Natural killer cell (primary cell): Measurements from ENCODE around the gene WARS2. TPM values are rescaled to one million over a fixed set of nuclear protein-coding genes. Genes with fewer than 3 reads are reported as not detected.
A peak's percentile ranks its signal among the peaks of the same experiment; 100 is the strongest.

Experiments used
- ATAC-seq, 3 donors: fragments of 150-1000 bp in 2 of 3; fragments of 200-7000 bp in 1 of 3; cut with Tn5 transposase; 1 replicate in 1 of 3; 2 replicates in 2 of 3; pipeline ENCODE4 v1.10.0; 2021; ENCODE audit warnings: mild to moderate bottlenecking in 2 of 3, moderate library complexity in 2 of 3
- DNase-seq, 2 donors: peaks; one replicate each; pipeline versions ENCODE4 v3.0.0 to v3.0.0-alpha.2; 2013 to 2021; ENCODE audit warnings: mixed read lengths in 1 of 2
- H3K27ac ChIP-seq: one replicate; pipeline ENCODE4 v1.5.1; 2013; ENCODE audit warnings: mild to moderate bottlenecking, low read length
- H3K27me3 ChIP-seq: one replicate; pipeline ENCODE4 v1.6.1; 2013; ENCODE audit warnings: low read length; ENCODE audit not compliant: control insufficient read depth, insufficient read depth
- H3K36me3 ChIP-seq: one replicate; pipeline ENCODE4 v1.6.1; 2013; ENCODE audit warnings: low read length; ENCODE audit not compliant: control insufficient read depth, insufficient read depth
- H3K4me1 ChIP-seq: one replicate; pipeline ENCODE4 v1.6.1; 2013; ENCODE audit warnings: low read length; ENCODE audit not compliant: control insufficient read depth, insufficient read depth
- H3K4me3 ChIP-seq: one replicate; pipeline ENCODE4 v1.5.1; 2013; ENCODE audit warnings: low read length
- H3K9me3 ChIP-seq: one replicate; pipeline ENCODE4 v1.6.1; 2013; ENCODE audit warnings: low read length; ENCODE audit not compliant: control insufficient read depth, insufficient read depth
- H3K27ac Mint-ChIP-seq, 2 donors: one replicate each; pipeline ENCODE4 v1.8.0; 2022; ENCODE audit warnings: mild to moderate bottlenecking in 2 of 2, mixed read lengths in 2 of 2, moderate library complexity in 1 of 2
- H3K27me3 Mint-ChIP-seq, 2 donors: one replicate each; pipeline ENCODE4 v1.8.0; 2022; ENCODE audit warnings: low read depth in 2 of 2, mixed read lengths in 2 of 2
- H3K36me3 Mint-ChIP-seq: one replicate; pipeline ENCODE4 v1.8.0; 2022; ENCODE audit warnings: mixed read lengths
- H3K4me1 Mint-ChIP-seq, 2 donors: one replicate each; pipeline ENCODE4 v1.8.0; 2022; ENCODE audit warnings: mixed read lengths in 2 of 2
- H3K4me3 Mint-ChIP-seq: one replicate; pipeline ENCODE4 v1.8.0; 2022; ENCODE audit warnings: mild to moderate bottlenecking, moderate library complexity, mixed read lengths
- H3K9me3 Mint-ChIP-seq, 2 donors: one replicate each; pipeline ENCODE4 v1.8.0; 2022; ENCODE audit warnings: mixed read lengths in 2 of 2
- WGBS: methylation state at CpG from one replicate; pipeline ENCODE4 v1.1.7; 2013; ENCODE audit warnings: missing lambda C conversion rate; ENCODE audit not compliant: insufficient coverage; 5-methylcytosine and 5-hydroxymethylcytosine counted together
- intact Hi-C: fragments of 100-400 bp; cut with micrococcal nuclease; formaldehyde crosslinking; loops from one replicate; pipeline ENCODE4 v1.14.2; 2022
- total RNA-seq, 4 donors: library from RNA; stranded (reverse); fragments of 120-200 nt in 1 of 4; gene quantifications; one replicate each; pipeline versions ENCODE4 v1.2.3 to v1.2.4, GENCODE V29; 2013 to 2022
- TF ChIP-seq, protein P1 (sequence below): fragments of 200-600 bp; IDR thresholded peaks from one replicate; pipeline ENCODE4 v1.8.0; 2022; ENCODE audit warnings: antibody characterized with exemption

Gene WARS2
- total RNA-seq, 3 donors from 2014 or later (not counting 1 experiment from before 2014, with no cell fraction given), result 24.3 to 46.3 (median 41.0) TPM

DNA sequence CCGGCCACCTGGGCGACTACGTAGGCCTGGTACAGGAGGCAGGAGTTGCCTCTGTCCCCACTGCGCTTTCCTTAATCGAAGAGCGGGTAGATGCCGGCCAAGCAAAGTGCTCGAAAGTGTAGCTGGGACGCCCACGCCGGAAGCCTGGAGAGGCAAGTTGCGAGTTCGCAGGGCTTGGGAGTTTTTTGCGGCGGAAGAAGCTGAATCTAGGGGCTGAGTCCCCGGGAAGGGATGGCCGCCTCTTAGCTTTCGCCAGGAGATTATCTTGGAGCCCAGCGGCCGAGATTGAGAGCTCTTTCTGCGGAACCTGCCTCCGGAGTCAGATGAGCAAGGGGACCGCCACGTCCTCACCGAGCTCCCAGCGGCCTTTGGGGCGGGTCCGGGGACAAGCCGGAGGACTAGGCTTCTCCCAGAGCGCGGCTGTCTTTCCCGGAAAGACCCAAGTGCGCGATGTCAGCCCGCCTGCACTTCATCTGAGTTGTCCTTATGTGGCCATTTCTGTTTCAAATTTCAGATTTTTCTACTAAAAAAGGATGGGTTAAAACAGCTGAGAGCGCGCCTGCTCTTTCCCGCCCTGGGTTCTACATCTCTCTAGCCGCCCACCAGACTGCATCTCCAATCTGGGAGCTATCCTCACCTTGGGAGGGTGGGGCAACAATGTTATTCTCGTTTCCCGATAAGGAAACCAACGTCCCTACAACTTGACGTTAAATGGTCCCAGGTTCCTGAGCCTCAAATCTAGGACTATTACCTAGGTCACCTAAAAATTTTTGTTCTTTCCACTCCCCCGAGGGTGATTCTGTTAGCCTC, 139.9 kb downstream of the WARS2 start:
- intact Hi-C loops, result no loop called here
- peaks cover 0 to 2% of the 10 kb centered on the region in 2 donors for H3K9me3 Mint-ChIP-seq
- Histone ChIP-seq H3K36me3 (no peaks in the 10 kb centered on the region), H3K9me3 (peaks cover 12% of the 10 kb centered on the region), H3K4me1 (peaks cover 24% of the 10 kb centered on the region), H3K27ac (no peak overlapping the region), H3K27me3 (peaks cover 76% of the 10 kb centered on the region), H3K4me3 (no peak overlapping the region)
- ATAC-seq (no peak), DNase-seq (no peak)
- no peak overlapping the region for H3K27ac Mint-ChIP-seq
- TF ChIP-seq, protein P1, sequence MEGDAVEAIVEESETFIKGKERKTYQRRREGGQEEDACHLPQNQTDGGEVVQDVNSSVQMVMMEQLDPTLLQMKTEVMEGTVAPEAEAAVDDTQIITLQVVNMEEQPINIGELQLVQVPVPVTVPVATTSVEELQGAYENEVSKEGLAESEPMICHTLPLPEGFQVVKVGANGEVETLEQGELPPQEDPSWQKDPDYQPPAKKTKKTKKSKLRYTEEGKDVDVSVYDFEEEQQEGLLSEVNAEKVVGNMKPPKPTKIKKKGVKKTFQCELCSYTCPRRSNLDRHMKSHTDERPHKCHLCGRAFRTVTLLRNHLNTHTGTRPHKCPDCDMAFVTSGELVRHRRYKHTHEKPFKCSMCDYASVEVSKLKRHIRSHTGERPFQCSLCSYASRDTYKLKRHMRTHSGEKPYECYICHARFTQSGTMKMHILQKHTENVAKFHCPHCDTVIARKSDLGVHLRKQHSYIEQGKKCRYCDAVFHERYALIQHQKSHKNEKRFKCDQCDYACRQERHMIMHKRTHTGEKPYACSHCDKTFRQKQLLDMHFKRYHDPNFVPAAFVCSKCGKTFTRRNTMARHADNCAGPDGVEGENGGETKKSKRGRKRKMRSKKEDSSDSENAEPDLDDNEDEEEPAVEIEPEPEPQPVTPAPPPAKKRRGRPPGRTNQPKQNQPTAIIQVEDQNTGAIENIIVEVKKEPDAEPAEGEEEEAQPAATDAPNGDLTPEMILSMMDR, result no peak
- H3K4me3 Mint-ChIP-seq, result peak overlapping the region; percentile 21
- 8% methylated on average over 44 of the region's 44 CpGs for WGBS
- H3K27me3 Mint-ChIP-seq, result peaks cover 70 to 78% of the 10 kb centered on the region in 2 donors
- H3K4me1 Mint-ChIP-seq, result peaks cover 0 to 13% of the 10 kb centered on the region in 2 donors
- H3K36me3 Mint-ChIP-seq, result peaks cover 7% of the 10 kb centered on the region

DNA sequence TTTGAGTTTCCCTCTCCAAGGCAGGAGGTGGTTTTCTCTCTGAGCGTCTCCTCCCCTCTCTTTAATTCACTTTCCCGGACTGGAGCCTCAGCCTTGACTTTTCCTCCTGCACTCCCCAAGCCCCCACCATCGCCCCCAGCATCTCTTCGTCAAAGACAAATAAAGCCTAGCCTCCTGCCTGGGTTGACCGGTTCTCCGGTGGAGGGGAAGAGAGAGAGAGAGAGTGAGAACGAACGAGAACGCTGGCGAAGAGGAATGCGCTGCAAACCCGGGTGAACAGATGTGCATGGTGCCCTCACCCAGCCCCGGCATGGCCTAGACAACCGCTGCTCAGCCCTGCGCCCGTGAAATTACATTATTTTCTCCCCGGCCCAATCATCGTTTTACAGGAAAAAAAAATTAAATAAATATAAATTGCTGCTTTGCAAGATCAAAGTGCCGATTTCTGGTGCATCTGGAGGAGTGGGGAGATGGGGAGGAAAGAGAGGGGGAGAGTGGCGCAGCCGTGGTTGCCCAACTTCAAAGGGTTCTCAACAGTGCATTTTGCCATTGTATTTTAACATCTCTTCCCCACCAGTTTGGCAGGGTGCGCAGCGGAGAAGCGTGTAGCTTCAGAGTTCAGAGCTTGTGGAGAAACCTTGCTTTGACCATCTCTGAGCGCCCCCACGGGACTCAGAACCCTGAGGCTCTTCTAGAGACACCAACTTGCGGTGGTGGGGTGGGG, 140.9 kb downstream of the WARS2 start:
- Histone ChIP-seq H3K27me3 (peaks cover 77% of the 10 kb centered on the region), H3K9me3 (peaks cover 12% of the 10 kb centered on the region), H3K4me3 (no peak overlapping the region), H3K27ac (no peak overlapping the region), H3K4me1 (peaks cover 24% of the 10 kb centered on the region), H3K36me3 (no peaks in the 10 kb centered on the region)
- ATAC-seq, result no peak
- WGBS, result 10% methylated on average over 23 of the region's 27 CpGs
- Mint-ChIP-seq H3K4me3 (no peak overlapping the region), H3K4me1 (peaks cover 0 to 13% of the 10 kb centered on the region in 2 donors), H3K27me3 (peaks cover 67 to 78% of the 10 kb centered on the region in 2 donors), H3K36me3 (peaks cover 7% of the 10 kb centered on the region), H3K27ac (no peak overlapping the region), H3K9me3 (peaks cover 0 to 2% of the 10 kb centered on the region in 2 donors)
- no peak for DNase-seq
- TF ChIP-seq, protein P1, result no peak
- intact Hi-C loops, result no loop called here

DNA sequence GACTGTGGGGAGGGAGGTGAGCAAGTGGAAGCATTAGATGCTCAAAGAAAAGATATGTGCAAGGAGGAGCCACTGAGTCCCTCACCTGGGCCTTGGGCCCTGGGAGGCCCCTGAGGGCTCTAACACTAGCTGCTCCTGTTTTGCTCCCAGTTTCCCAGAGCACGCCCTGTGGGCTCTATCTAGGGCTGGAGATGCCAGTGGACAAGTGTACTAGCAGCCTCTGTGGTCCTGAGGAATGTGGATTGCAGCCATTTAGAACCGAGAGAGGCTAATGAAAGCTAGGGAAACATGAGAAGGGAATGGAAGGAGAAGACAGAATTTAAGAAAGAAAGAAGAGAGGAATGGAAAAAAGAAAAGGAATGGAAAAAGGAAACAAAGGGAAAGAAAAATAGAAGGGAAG, 142.3 kb downstream of the WARS2 start:
- Mint-ChIP-seq H3K4me3 (no peak overlapping the region), H3K4me1 (peaks cover 0 to 13% of the 10 kb centered on the region in 2 donors), H3K27me3 (peaks cover 67 to 77% of the 10 kb centered on the region in 2 donors), H3K27ac (no peak overlapping the region), H3K36me3 (peaks cover 7% of the 10 kb centered on the region), H3K9me3 (peaks cover 2 to 4% of the 10 kb centered on the region in 2 donors)
- Histone ChIP-seq H3K27me3 (peaks cover 75% of the 10 kb centered on the region), H3K36me3 (no peaks in the 10 kb centered on the region), H3K4me1 (peaks cover 24% of the 10 kb centered on the region), H3K27ac (no peak overlapping the region), H3K9me3 (peaks cover 9% of the 10 kb centered on the region), H3K4me3 (no peak overlapping the region)
- TF ChIP-seq, protein P1, result no peak
- ATAC-seq, result no peak
- DNase-seq, result no peak
- 26% methylated on average over 2 of the region's 2 CpGs for WGBS
- intact Hi-C loops, result no loop called here
